Gastroesophageal sphincter (tissue), 4 donors: Measurements from ENCODE around the gene SHISAL2B. TPM values are rescaled to one million over a fixed set of nuclear protein-coding genes. Genes with fewer than 3 reads are reported as not detected.

Experiments used
- ATAC-seq: fragments of 150-250 bp; one replicate; pipeline ENCODE4 v1.9.1; 2016; ENCODE audit warnings: mild to moderate bottlenecking, moderate library complexity
- H3K27ac ChIP-seq, 4 donors: fragments of 200-600 bp; sonication (generic) in 3 of 4; 1 replicate in 3 of 4; 2 replicates in 1 of 4; pipeline ENCODE4 v1.5.1; 2016 to 2019
- H3K27me3 ChIP-seq: fragments of 200-600 bp; sonication (generic); one replicate; pipeline ENCODE4 v1.5.1; 2019
- H3K36me3 ChIP-seq, 2 donors: fragments of 200-600 bp; sonication (generic); one replicate each; pipeline ENCODE4 v1.5.1; 2019; ENCODE audit warnings: control low read depth in 1 of 2
- H3K4me1 ChIP-seq, 3 donors: fragments of 200-600 bp; sonication (generic); 1 replicate in 2 of 3; 2 replicates in 1 of 3; pipeline ENCODE4 v1.5.1; 2016 to 2019; ENCODE audit warnings: control low read depth in 2 of 3
- H3K4me3 ChIP-seq, 2 donors: fragments of 200-600 bp; sonication (generic); one replicate each; pipeline ENCODE4 v1.5.1; 2019; ENCODE audit warnings: mild to moderate bottlenecking in 1 of 2, moderate library complexity in 1 of 2
- H3K9me3 ChIP-seq, 3 donors: fragments of 200-600 bp; sonication (generic); one replicate each; pipeline ENCODE4 v1.5.1; 2017 to 2019; ENCODE audit warnings: control low read depth in 2 of 3
- CTCF ChIP-seq, 4 experiments: fragments of 200-600 bp in 2 of 4; fragments of 450-650 bp in 2 of 4; sonication (generic) in 1 of 4; IDR thresholded peaks; one replicate each; pipeline ENCODE4 v1.5.1; 2017 to 2019; ENCODE audit warnings: antibody characterized with exemption in 4 of 4, mild to moderate bottlenecking in 2 of 4, moderate library complexity in 2 of 4
- EP300 ChIP-seq: sonication (generic); formaldehyde crosslinking; IDR thresholded peaks from one replicate; pipeline ENCODE4 v1.6.1; 2017; ENCODE audit warnings: antibody characterized with exemption, mild to moderate bottlenecking
- POLR2A ChIP-seq, 2 donors: fragments of 450-650 bp; IDR thresholded peaks; one replicate each; pipeline ENCODE4 v1.6.1; 2017; ENCODE audit warnings: antibody characterized with exemption in 2 of 2, mild to moderate bottlenecking in 2 of 2, moderate library complexity in 1 of 2
- POLR2AphosphoS5 ChIP-seq: sonication (generic); formaldehyde crosslinking; IDR thresholded peaks from one replicate; pipeline ENCODE4 v1.6.1; 2017; ENCODE audit warnings: antibody characterized with exemption
- WGBS, 2 donors: methylation state at CpG; one replicate each; pipeline ENCODE4 v1.1.5; 2018; ENCODE audit warnings: low coverage in 1 of 2; 5-methylcytosine and 5-hydroxymethylcytosine counted together
- total RNA-seq, 4 donors: library from RNA; depleted of rRNA; stranded (reverse); fragments of >200 nt; gene quantifications; one replicate each; pipeline ENCODE4 v1.1.0, GENCODE V29; 2016

Gene SHISAL2B
- total RNA-seq, 4 donors from 2014 or later, result not detected

GRCh38 chr5:64680289-64680688, 10.0 kb upstream of the SHISAL2B start:
- no peaks in the 10 kb centered on the region for H3K4me1 ChIP-seq
- H3K4me3 ChIP-seq, result no peak overlapping the region
- H3K27me3 ChIP-seq, result peaks cover 7% of the 10 kb centered on the region
- no peak for ATAC-seq
- H3K27ac ChIP-seq, result no peak overlapping the region
- TF ChIP-seq POLR2A (IDR thresholded peaks at IDR 0.05), result no peak
- TF ChIP-seq EP300, result no peak
- no peak for TF ChIP-seq CTCF (IDR thresholded peaks at IDR 0.05)
- no peaks in the 10 kb centered on the region for H3K36me3 ChIP-seq
- no peaks in the 10 kb centered on the region for H3K9me3 ChIP-seq
- 80 to 85% methylated on average over 1 to 4 of the region's 4 CpGs for WGBS, 2 donors

GRCh38 chr5:64682608-64683007, 7.7 kb upstream of the SHISAL2B start:
- WGBS, 2 donors, result 60% methylated on average over 1 of the region's 7 CpGs; no CpG with 5 or more reads in 1 of the 2 donors
- Histone ChIP-seq H3K4me3 (no peak overlapping the region), H3K36me3 (no peaks in the 10 kb centered on the region), H3K9me3 (no peaks in the 10 kb centered on the region), H3K4me1 (no peaks in the 10 kb centered on the region), H3K27ac (no peak overlapping the region), H3K27me3 (peaks cover 11% of the 10 kb centered on the region)
- no peak for ATAC-seq
- no peak for TF ChIP-seq POLR2AphosphoS5
- no peak for TF ChIP-seq CTCF (IDR thresholded peaks at IDR 0.05)
- TF ChIP-seq POLR2A (IDR thresholded peaks at IDR 0.05), result no peak
- TF ChIP-seq EP300, result no peak

- ATAC-seq, result no peak
- WGBS, 2 donors, result 47 to 61% methylated on average over 4 to 5 of the region's 5 CpGs
- peaks cover 0 to 10% (median 10%) of the 10 kb centered on the region in 3 donors for H3K4me1 ChIP-seq
- no peaks in the 10 kb centered on the region for H3K36me3 ChIP-seq
- no peak overlapping the region for H3K27ac ChIP-seq
- no peaks in the 10 kb centered on the region for H3K9me3 ChIP-seq
- H3K4me3 ChIP-seq, result no peak overlapping the region
- H3K27me3 ChIP-seq, result peaks cover 34% of the 10 kb centered on the region
- no peak for TF ChIP-seq CTCF (IDR thresholded peaks at IDR 0.05)
- TF ChIP-seq POLR2AphosphoS5, result no peak
- TF ChIP-seq EP300, result no peak
- TF ChIP-seq POLR2A (IDR thresholded peaks at IDR 0.05), result no peak
Observed at GRCh38 chr5:64685866-64686265, 4.4 kb upstream of the SHISAL2B start.

GRCh38 chr5:64688391-64688790, 1.9 kb upstream of the SHISAL2B start:
- WGBS, 2 donors, result 42 to 68% methylated on average over 3 of the region's 3 CpGs
- H3K4me1 ChIP-seq, result peaks cover 0 to 12% (median 11%) of the 10 kb centered on the region in 3 donors
- ATAC-seq, result no peak
- TF ChIP-seq EP300 (no peak), POLR2AphosphoS5 (no peak), CTCF (IDR thresholded peaks at IDR 0.05) (no peak), POLR2A (IDR thresholded peaks at IDR 0.05) (no peak)
- peaks cover 52% of the 10 kb centered on the region for H3K27me3 ChIP-seq
- no peak overlapping the region for H3K4me3 ChIP-seq
- no peak overlapping the region for H3K27ac ChIP-seq
- H3K36me3 ChIP-seq, result no peaks in the 10 kb centered on the region
- no peaks in the 10 kb centered on the region for H3K9me3 ChIP-seq

GRCh38 chr5:64688965-64689364, 1.3 kb upstream of the SHISAL2B start:
- Histone ChIP-seq H3K4me3 (no peak overlapping the region), H3K27me3 (peaks cover 52% of the 10 kb centered on the region), H3K4me1 (peaks cover 0 to 12% (median 11%) of the 10 kb centered on the region in 3 donors), H3K27ac (no peak overlapping the region), H3K9me3 (no peaks in the 10 kb centered on the region), H3K36me3 (no peaks in the 10 kb centered on the region)
- ATAC-seq, result no peak
- no peak for TF ChIP-seq POLR2AphosphoS5
- no peak for TF ChIP-seq CTCF (IDR thresholded peaks at IDR 0.05)
- TF ChIP-seq POLR2A (IDR thresholded peaks at IDR 0.05), result no peak
- TF ChIP-seq EP300, result no peak
- WGBS, 2 donors, result 82 to 90% methylated on average over 2 to 3 of the region's 3 CpGs
